ENCODE data around the gene CAMK4.

The CAMK4 gene

GRCh38 chr5:111377306-111377705 is 153.1 kb downstream of the CAMK4 start:
- Histone ChIP-seq H3K27me3 (ENCODE audit: control insufficient read depth in 1 of 2, insufficient read depth in 2 of 2, low read length in 2 of 2) (no peaks in the 10 kb centered on the region), H3K4me3 (ENCODE audit: low read length in 2 of 2) (no peak overlapping the region), H3K27ac (ENCODE audit: low read length) (no peak overlapping the region), H3K4me1 (ENCODE audit: control insufficient read depth, insufficient read depth, low read length) (no peaks in the 10 kb centered on the region), H3K36me3 (ENCODE audit: control insufficient read depth in 2 of 2, insufficient read depth in 2 of 2, low read length in 2 of 2) (no peaks in the 10 kb centered on the region), H3K9me3 (ENCODE audit: control insufficient read depth in 2 of 2, low read length in 2 of 2) (no peaks in the 10 kb centered on the region), H3K9ac (ENCODE audit: low read length in 2 of 2) (no peak overlapping the region)

GRCh38 chr5:111379391-111379816 is 155.2 kb downstream of the CAMK4 start:
- Histone ChIP-seq H3K4me3 (ENCODE audit: low read length in 2 of 2) (no peak overlapping the region), H3K4me1 (ENCODE audit: control insufficient read depth, insufficient read depth, low read length) (no peaks in the 10 kb centered on the region)

GRCh38 chr5:111383288-111383970 is 159.2 kb downstream of the CAMK4 start:
- Histone ChIP-seq H3K4me1 (ENCODE audit: control insufficient read depth, insufficient read depth, low read length) (no peaks in the 10 kb centered on the region), H3K9ac (ENCODE audit: low read length in 2 of 2) (no peak overlapping the region), H3K27ac (ENCODE audit: low read length) (no peak overlapping the region), H3K4me3 (ENCODE audit: low read length in 2 of 2) (no peak overlapping the region), H3K9me3 (ENCODE audit: control insufficient read depth in 2 of 2, low read length in 2 of 2) (no peaks in the 10 kb centered on the region), H3K27me3 (ENCODE audit: control insufficient read depth in 1 of 2, insufficient read depth in 2 of 2, low read length in 2 of 2) (no peaks in the 10 kb centered on the region), H3K36me3 (ENCODE audit: control insufficient read depth in 2 of 2, insufficient read depth in 2 of 2, low read length in 2 of 2) (no peaks in the 10 kb centered on the region)

More at GRCh38 chr5:111379391-111379816, 155.2 kb downstream of the CAMK4 start:
- H3K27me3 ChIP-seq (ENCODE audit: control insufficient read depth in 1 of 2, insufficient read depth in 2 of 2, low read length in 2 of 2), result no peaks in the 10 kb centered on the region
- H3K36me3 ChIP-seq (ENCODE audit: control insufficient read depth in 2 of 2, insufficient read depth in 2 of 2, low read length in 2 of 2), result no peaks in the 10 kb centered on the region
- no peak overlapping the region for H3K27ac ChIP-seq (ENCODE audit: low read length)
- no peaks in the 10 kb centered on the region for H3K9me3 ChIP-seq (ENCODE audit: control insufficient read depth in 2 of 2, low read length in 2 of 2)
- no peak overlapping the region for H3K9ac ChIP-seq (ENCODE audit: low read length in 2 of 2)

- no peak overlapping the region for H3K27ac ChIP-seq (ENCODE audit: low read length)
- H3K27me3 ChIP-seq (ENCODE audit: control insufficient read depth in 1 of 2, insufficient read depth in 2 of 2, low read length in 2 of 2), result no peaks in the 10 kb centered on the region
- no peaks in the 10 kb centered on the region for H3K36me3 ChIP-seq (ENCODE audit: control insufficient read depth in 2 of 2, insufficient read depth in 2 of 2, low read length in 2 of 2)
- no peak overlapping the region for H3K9ac ChIP-seq (ENCODE audit: low read length in 2 of 2)
- no peak overlapping the region for H3K4me3 ChIP-seq (ENCODE audit: low read length in 2 of 2)
- no peaks in the 10 kb centered on the region for H3K4me1 ChIP-seq (ENCODE audit: control insufficient read depth, insufficient read depth, low read length)
- no peaks in the 10 kb centered on the region for H3K9me3 ChIP-seq (ENCODE audit: control insufficient read depth in 2 of 2, low read length in 2 of 2)
Measured at GRCh38 chr5:111384220-111384619, 160.0 kb downstream of the CAMK4 start.

- H3K27me3 ChIP-seq (ENCODE audit: control insufficient read depth in 1 of 2, insufficient read depth in 2 of 2, low read length in 2 of 2), result no peaks in the 10 kb centered on the region
- H3K9ac ChIP-seq (ENCODE audit: low read length in 2 of 2), result no peak overlapping the region
- H3K9me3 ChIP-seq (ENCODE audit: control insufficient read depth in 2 of 2, low read length in 2 of 2), result no peaks in the 10 kb centered on the region
- H3K4me1 ChIP-seq (ENCODE audit: control insufficient read depth, insufficient read depth, low read length), result no peaks in the 10 kb centered on the region
- no peak overlapping the region for H3K4me3 ChIP-seq (ENCODE audit: low read length in 2 of 2)
- H3K36me3 ChIP-seq (ENCODE audit: control insufficient read depth in 2 of 2, insufficient read depth in 2 of 2, low read length in 2 of 2), result no peaks in the 10 kb centered on the region
- no peak overlapping the region for H3K27ac ChIP-seq (ENCODE audit: low read length)
Measured at GRCh38 chr5:111385051-111385450, 160.9 kb downstream of the CAMK4 start.

DNA sequence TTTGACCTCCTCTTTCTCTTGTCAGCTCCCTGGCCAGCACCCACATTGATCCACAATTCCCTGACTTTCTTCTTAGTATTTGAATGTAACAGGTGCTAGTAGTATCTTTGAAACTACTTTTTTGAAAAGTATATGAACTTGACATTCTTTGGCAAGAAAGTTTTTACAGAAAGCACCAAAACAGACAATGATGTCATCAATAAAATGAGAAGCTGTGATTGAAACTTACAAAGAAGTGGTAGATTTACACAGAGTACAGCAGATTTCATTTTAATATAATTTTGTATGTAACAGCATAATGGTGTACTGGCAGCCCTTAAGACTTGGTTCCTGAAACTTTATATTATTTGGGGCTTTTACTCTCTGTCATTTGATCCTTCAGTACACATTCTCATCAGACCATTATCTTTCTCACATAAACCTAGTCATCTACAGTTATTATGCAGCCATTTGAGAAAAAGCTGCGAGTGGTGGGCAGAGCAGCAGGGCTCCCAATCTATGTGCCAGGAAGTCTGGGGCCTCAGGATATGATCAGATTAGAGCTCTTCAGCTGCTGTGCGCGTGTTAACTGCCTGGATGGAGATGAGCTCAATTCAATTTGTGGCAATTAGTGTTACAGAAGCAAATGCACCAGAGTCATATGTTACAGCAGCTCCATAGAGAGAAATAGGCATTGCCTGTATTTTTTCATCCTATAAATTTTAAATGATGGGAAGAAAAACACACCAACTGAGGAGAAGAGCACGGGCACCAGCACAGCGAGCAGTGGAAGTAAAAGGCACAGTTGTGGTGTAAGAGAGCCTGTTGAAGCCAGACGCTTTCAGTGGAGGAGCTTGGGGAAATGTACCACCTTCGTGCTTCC is 162.0 kb downstream of the CAMK4 start:
- no peaks in the 10 kb centered on the region for H3K27me3 ChIP-seq (ENCODE audit: control insufficient read depth in 1 of 2, insufficient read depth in 2 of 2, low read length in 2 of 2)

DNA sequence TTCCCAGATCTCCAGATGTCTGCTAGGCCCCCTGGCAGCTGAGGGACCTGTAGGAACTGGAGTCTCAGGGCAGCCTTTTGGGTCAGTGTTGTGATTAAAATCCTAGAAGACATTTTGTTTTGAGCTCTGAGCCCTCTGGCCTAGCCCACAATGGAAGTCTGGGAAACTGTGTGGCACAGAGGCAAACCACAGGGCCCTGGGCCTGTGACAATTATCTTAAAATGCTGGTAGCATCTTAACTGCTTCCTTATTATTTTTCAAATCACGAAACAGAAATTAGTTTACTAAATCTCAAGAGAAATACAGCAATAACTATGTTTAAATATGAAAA is 162.6 kb downstream of the CAMK4 start:
- Histone ChIP-seq H3K4me1 (ENCODE audit: control insufficient read depth, insufficient read depth, low read length) (no peaks in the 10 kb centered on the region), H3K9me3 (ENCODE audit: control insufficient read depth in 2 of 2, low read length in 2 of 2) (no peaks in the 10 kb centered on the region), H3K36me3 (ENCODE audit: control insufficient read depth in 2 of 2, insufficient read depth in 2 of 2, low read length in 2 of 2) (no peaks in the 10 kb centered on the region), H3K27me3 (ENCODE audit: control insufficient read depth in 1 of 2, insufficient read depth in 2 of 2, low read length in 2 of 2) (no peaks in the 10 kb centered on the region), H3K4me3 (ENCODE audit: low read length in 2 of 2) (no peak overlapping the region), H3K27ac (ENCODE audit: low read length) (no peak overlapping the region), H3K9ac (ENCODE audit: low read length in 2 of 2) (no peak overlapping the region)

More for the DNA sequence above, 162.0 kb downstream of the CAMK4 start:
- no peak overlapping the region for H3K9ac ChIP-seq (ENCODE audit: low read length in 2 of 2)
- H3K27ac ChIP-seq (ENCODE audit: low read length), result no peak overlapping the region
- H3K36me3 ChIP-seq (ENCODE audit: control insufficient read depth in 2 of 2, insufficient read depth in 2 of 2, low read length in 2 of 2), result no peaks in the 10 kb centered on the region
- H3K4me3 ChIP-seq (ENCODE audit: low read length in 2 of 2), result no peak overlapping the region
- H3K9me3 ChIP-seq (ENCODE audit: control insufficient read depth in 2 of 2, low read length in 2 of 2), result no peaks in the 10 kb centered on the region
- no peaks in the 10 kb centered on the region for H3K4me1 ChIP-seq (ENCODE audit: control insufficient read depth, insufficient read depth, low read length)

- Histone ChIP-seq H3K9me3 (ENCODE audit: control insufficient read depth in 2 of 2, low read length in 2 of 2) (no peaks in the 10 kb centered on the region), H3K27ac (ENCODE audit: low read length) (no peak overlapping the region), H3K4me1 (ENCODE audit: control insufficient read depth, insufficient read depth, low read length) (no peaks in the 10 kb centered on the region), H3K9ac (ENCODE audit: low read length in 2 of 2) (no peak overlapping the region), H3K4me3 (ENCODE audit: low read length in 2 of 2) (no peak overlapping the region), H3K36me3 (ENCODE audit: control insufficient read depth in 2 of 2, insufficient read depth in 2 of 2, low read length in 2 of 2) (no peaks in the 10 kb centered on the region), H3K27me3 (ENCODE audit: control insufficient read depth in 1 of 2, insufficient read depth in 2 of 2, low read length in 2 of 2) (no peaks in the 10 kb centered on the region)
Measured at GRCh38 chr5:111387361-111387760, 163.2 kb downstream of the CAMK4 start.

- no peaks in the 10 kb centered on the region for H3K4me1 ChIP-seq (ENCODE audit: control insufficient read depth, insufficient read depth, low read length)
Measured at GRCh38 chr5:111389390-111390082, 165.4 kb downstream of the CAMK4 start.

DNA sequence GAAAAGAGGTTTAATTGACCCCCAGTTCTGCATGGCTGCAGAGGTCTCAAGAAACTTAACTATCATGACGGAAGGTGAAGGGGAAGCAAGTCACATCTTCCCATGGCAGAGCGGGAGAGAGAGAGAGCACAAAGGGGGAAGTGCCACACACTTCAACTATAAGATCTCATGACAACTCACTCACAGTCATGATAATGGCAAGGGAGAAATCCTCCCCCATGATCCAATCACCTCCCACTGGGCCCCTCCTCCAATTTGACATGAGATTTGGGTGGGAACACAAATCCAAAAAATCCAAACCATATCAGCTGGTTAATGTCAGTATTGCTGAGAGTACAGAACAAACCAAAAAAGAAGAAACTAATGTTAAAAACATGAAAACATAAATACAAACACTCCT is 168.0 kb downstream of the CAMK4 start:
- H3K36me3 ChIP-seq (ENCODE audit: control insufficient read depth in 2 of 2, insufficient read depth in 2 of 2, low read length in 2 of 2), result no peaks in the 10 kb centered on the region
- no peak overlapping the region for H3K27ac ChIP-seq (ENCODE audit: low read length)
- H3K4me3 ChIP-seq (ENCODE audit: low read length in 2 of 2), result no peak overlapping the region
- no peaks in the 10 kb centered on the region for H3K27me3 ChIP-seq (ENCODE audit: control insufficient read depth in 1 of 2, insufficient read depth in 2 of 2, low read length in 2 of 2)
- no peak overlapping the region for H3K9ac ChIP-seq (ENCODE audit: low read length in 2 of 2)
- H3K4me1 ChIP-seq (ENCODE audit: control insufficient read depth, insufficient read depth, low read length), result no peaks in the 10 kb centered on the region
- H3K9me3 ChIP-seq (ENCODE audit: control insufficient read depth in 2 of 2, low read length in 2 of 2), result no peaks in the 10 kb centered on the region

More at GRCh38 chr5:111389390-111390082, 165.4 kb downstream of the CAMK4 start:
- no peaks in the 10 kb centered on the region for H3K9me3 ChIP-seq (ENCODE audit: control insufficient read depth in 2 of 2, low read length in 2 of 2)
- no peak overlapping the region for H3K4me3 ChIP-seq (ENCODE audit: low read length in 2 of 2)
- H3K9ac ChIP-seq (ENCODE audit: low read length in 2 of 2), result no peak overlapping the region
- H3K27ac ChIP-seq (ENCODE audit: low read length), result no peak overlapping the region
- H3K27me3 ChIP-seq (ENCODE audit: control insufficient read depth in 1 of 2, insufficient read depth in 2 of 2, low read length in 2 of 2), result no peaks in the 10 kb centered on the region
- no peaks in the 10 kb centered on the region for H3K36me3 ChIP-seq (ENCODE audit: control insufficient read depth in 2 of 2, insufficient read depth in 2 of 2, low read length in 2 of 2)
